NCI-H345 (cell line): ENCODE results near the gene PTPN13.
A peak's percentile ranks its signal among the peaks of the same experiment; 100 is the strongest.
"Not testable (repeated sequence)": the region's sequence is repeated elsewhere in the genome, so short reads cannot be mapped to it uniquely, and the experiment has no call there.

Experiments
- DNase-seq: peaks from one replicate; lab custom pipeline; 2025; lab: John Stamatoyannopoulos, UW

PTPN13 gene

GRCh38 chr4:86719149-86719548, 125.0 kb downstream of the PTPN13 start:
- DNase-seq = not testable (repeated sequence)

GRCh38 chr4:86720508-86721068, 126.5 kb downstream of the PTPN13 start:
- DNase-seq = no peak

GRCh38 chr4:86721412-86721811, 127.3 kb downstream of the PTPN13 start:
- no peak for DNase-seq

- DNase-seq = no peak
These were observed 136.2 kb downstream of the PTPN13 start for GRCh38 chr4:86730310-86730709.

GRCh38 chr4:86737244-86737643, 143.1 kb downstream of the PTPN13 start:
- DNase-seq = no peak

- DNase-seq = no peak
These were observed 147.7 kb downstream of the PTPN13 start for GRCh38 chr4:86741846-86742245.

GRCh38 chr4:86744570-86744969, 150.5 kb downstream of the PTPN13 start:
- no peak for DNase-seq

- no peak for DNase-seq
These were observed 155.0 kb downstream of the PTPN13 start for GRCh38 chr4:86749121-86749520.

GRCh38 chr4:86755388-86755787, 161.3 kb downstream of the PTPN13 start:
- no peak for DNase-seq

- DNase-seq = no peak
These were observed 163.4 kb downstream of the PTPN13 start for GRCh38 chr4:86757468-86757867.

GRCh38 chr4:86759298-86759697, 165.2 kb downstream of the PTPN13 start:
- no peak for DNase-seq

- no peak for DNase-seq
These were observed 168.5 kb downstream of the PTPN13 start for GRCh38 chr4:86762649-86763048.

GRCh38 chr4:86769794-86770193, 175.7 kb downstream of the PTPN13 start:
- peak; percentile 6 for DNase-seq

GRCh38 chr4:86771141-86771540, 177.0 kb downstream of the PTPN13 start:
- no peak for DNase-seq

GRCh38 chr4:86775061-86775460, 180.9 kb downstream of the PTPN13 start:
- DNase-seq = no peak

- no peak for DNase-seq
These were observed 184.1 kb downstream of the PTPN13 start for GRCh38 chr4:86778175-86778574.

- DNase-seq = no peak
These were observed 194.7 kb downstream of the PTPN13 start for GRCh38 chr4:86788826-86789225.

GRCh38 chr4:86791126-86791525, 197.0 kb downstream of the PTPN13 start:
- DNase-seq = no peak

- DNase-seq = no peak
These were observed 215.7 kb downstream of the PTPN13 start for GRCh38 chr4:86809809-86810208.

- no peak for DNase-seq
These were observed 216.7 kb downstream of the PTPN13 start for GRCh38 chr4:86810847-86811246.

GRCh38 chr4:86815653-86816052, 221.5 kb downstream of the PTPN13 start:
- no peak for DNase-seq

- no peak for DNase-seq
These were observed 222.6 kb downstream of the PTPN13 start for GRCh38 chr4:86816501-86817273.

GRCh38 chr4:86818211-86818610, 224.1 kb downstream of the PTPN13 start:
- DNase-seq = no peak

GRCh38 chr4:86818841-86819240, 224.7 kb downstream of the PTPN13 start:
- DNase-seq = no peak
